Measurements from ENCODE around the gene AKAP8L.

Gene AKAP8L

DNA sequence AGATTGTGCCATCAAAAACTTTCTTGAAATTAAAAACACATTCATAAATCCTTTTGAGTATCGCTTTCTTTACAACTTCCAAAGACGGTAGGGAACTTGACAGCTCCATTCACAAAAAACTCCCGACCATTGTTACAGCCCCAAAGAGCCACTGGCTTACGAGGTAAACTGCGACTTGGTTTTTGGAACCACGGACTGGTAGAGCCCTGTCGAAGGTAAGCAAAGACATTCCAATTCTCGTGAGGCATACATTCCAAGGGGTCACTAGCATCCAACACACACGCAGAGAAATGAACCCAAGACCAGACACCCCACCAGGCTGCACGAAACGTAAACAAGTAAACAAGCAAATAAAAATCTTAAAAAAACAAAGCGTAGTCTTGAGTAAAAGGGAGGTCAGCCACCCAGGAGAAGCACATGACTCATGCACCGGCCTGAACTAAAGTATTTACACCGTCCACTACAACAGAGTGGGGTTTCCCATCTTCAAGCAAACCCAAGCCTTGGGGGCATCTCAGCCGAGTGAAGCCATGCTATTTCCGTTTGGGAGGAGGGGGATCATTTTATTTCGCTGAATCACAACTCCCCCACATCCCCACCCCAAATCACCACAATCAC is 87.9 kb downstream of the AKAP8L start:
- no peak for TF ChIP-seq ZNF274 (IDR thresholded peaks at IDR 0.05; ENCODE audit: low read depth, low read length)

More for the DNA sequence above, 87.9 kb downstream of the AKAP8L start:
- H3K4me3 ChIP-seq (ENCODE audit: low read length), result peak overlapping the region; percentile 98

Measured in GM08714 (cell line).